ENCODE data around the gene FAM9C.
"Not testable (repeated sequence)": the region's sequence is repeated elsewhere in the genome, so short reads cannot be mapped to it uniquely, and the experiment has no call there.

The FAM9C gene

GRCh38 chrX:13036896-13037295 lies 7.5 kb downstream of the FAM9C start:
- DNase-seq, result no peak

- DNase-seq, result no peak
Observed at GRCh38 chrX:13033193-13033592, 11.2 kb downstream of the FAM9C start.

- DNase-seq, result no peak
Observed at GRCh38 chrX:13029887-13030771, 14.3 kb downstream of the FAM9C start.

GRCh38 chrX:13029637-13029886 lies 14.9 kb downstream of the FAM9C start:
- no peak for DNase-seq

GRCh38 chrX:13028871-13029636 lies 15.4 kb downstream of the FAM9C start:
- DNase-seq, result no peak

GRCh38 chrX:13026877-13027652 lies 17.4 kb downstream of the FAM9C start:
- no peak for DNase-seq

GRCh38 chrX:13024986-13025385 lies 19.4 kb downstream of the FAM9C start:
- no peak for DNase-seq

GRCh38 chrX:13023979-13024378 lies 20.4 kb downstream of the FAM9C start:
- no peak for DNase-seq

- DNase-seq, result no peak
Observed at GRCh38 chrX:13023567-13023966, 20.9 kb downstream of the FAM9C start.

GRCh38 chrX:13022926-13023325 lies 21.5 kb downstream of the FAM9C start:
- no peak for DNase-seq

GRCh38 chrX:13016731-13017130 lies 27.7 kb downstream of the FAM9C start:
- DNase-seq, result not testable (repeated sequence)

- no peak for DNase-seq
Observed at GRCh38 chrX:13015536-13016236, 28.7 kb downstream of the FAM9C start.

- no peak for DNase-seq
Observed at GRCh38 chrX:13014111-13015096, 30.0 kb downstream of the FAM9C start.

GRCh38 chrX:13013363-13014110 lies 30.9 kb downstream of the FAM9C start:
- no peak for DNase-seq

GRCh38 chrX:13010546-13010945 lies 33.9 kb downstream of the FAM9C start:
- DNase-seq, result no peak

GRCh38 chrX:13009844-13010243 lies 34.6 kb downstream of the FAM9C start:
- no peak for DNase-seq

GRCh38 chrX:13009273-13009672 lies 35.1 kb downstream of the FAM9C start:
- DNase-seq, result no peak

GRCh38 chrX:13008851-13009250 lies 35.6 kb downstream of the FAM9C start:
- no peak for DNase-seq

- no peak for DNase-seq
Observed at GRCh38 chrX:13008189-13008533, 36.3 kb downstream of the FAM9C start.

GRCh38 chrX:13007519-13008188 lies 36.8 kb downstream of the FAM9C start:
- DNase-seq, result no peak

Measured in GOT3 (cell line).